Sigmoid colon (tissue), 3 donors: ENCODE measurements around the gene SMG5.

Source experiments
- CTCF ChIP-seq, 4 experiments: fragments of 450-650 bp in 3 of 4; fragments of 200-600 bp in 1 of 4; IDR thresholded peaks; one replicate each; pipeline ENCODE4 v1.5.1; 2016 to 2019; ENCODE audit warnings: antibody characterized with exemption in 4 of 4, mild to moderate bottlenecking in 3 of 4, moderate library complexity in 2 of 4
- POLR2A ChIP-seq, 2 donors: fragments of 450-650 bp; IDR thresholded peaks; one replicate each; pipeline ENCODE4 v1.6.1; 2016; ENCODE audit warnings: antibody characterized with exemption in 2 of 2, mild to moderate bottlenecking in 2 of 2, moderate library complexity in 2 of 2

DNA sequence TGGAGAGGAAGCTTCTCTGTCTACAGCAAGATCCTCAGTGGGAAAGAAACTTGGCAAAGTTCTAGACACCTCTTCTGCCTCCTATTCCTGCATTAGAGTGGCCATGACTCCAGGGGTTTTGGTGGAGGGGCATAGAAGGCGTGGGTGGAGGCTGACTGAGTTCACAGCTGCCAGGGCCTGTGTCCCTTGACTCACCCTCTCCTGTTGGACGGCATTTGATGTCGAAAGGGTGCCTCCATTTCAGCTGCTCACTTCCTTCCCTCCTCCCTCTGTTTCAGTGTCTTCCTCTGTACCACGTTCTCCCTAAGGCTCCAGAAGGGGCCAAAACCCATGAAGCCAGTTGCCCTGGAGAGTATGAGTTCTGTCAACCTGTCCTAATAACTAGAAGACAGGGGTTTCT, 2.1 kb upstream of the SMG5 start:
- no peak for TF ChIP-seq POLR2A (IDR thresholded peaks at IDR 0.05)
- no peak for TF ChIP-seq CTCF (IDR thresholded peaks at IDR 0.05)
